ENCODE data around the gene HRAS. TPM values are rescaled to one million over a fixed set of nuclear protein-coding genes. Genes with fewer than 3 reads are reported as not detected.
A peak's percentile ranks its signal among the peaks of the same experiment; 100 is the strongest.

Gene HRAS
- total and polyA plus RNA-seq, 2 of the 13 experiments (the other 11 are each of a cell fraction or from before 2014, with no cell fraction given): 32.9 to 50.0 TPM

DNA sequence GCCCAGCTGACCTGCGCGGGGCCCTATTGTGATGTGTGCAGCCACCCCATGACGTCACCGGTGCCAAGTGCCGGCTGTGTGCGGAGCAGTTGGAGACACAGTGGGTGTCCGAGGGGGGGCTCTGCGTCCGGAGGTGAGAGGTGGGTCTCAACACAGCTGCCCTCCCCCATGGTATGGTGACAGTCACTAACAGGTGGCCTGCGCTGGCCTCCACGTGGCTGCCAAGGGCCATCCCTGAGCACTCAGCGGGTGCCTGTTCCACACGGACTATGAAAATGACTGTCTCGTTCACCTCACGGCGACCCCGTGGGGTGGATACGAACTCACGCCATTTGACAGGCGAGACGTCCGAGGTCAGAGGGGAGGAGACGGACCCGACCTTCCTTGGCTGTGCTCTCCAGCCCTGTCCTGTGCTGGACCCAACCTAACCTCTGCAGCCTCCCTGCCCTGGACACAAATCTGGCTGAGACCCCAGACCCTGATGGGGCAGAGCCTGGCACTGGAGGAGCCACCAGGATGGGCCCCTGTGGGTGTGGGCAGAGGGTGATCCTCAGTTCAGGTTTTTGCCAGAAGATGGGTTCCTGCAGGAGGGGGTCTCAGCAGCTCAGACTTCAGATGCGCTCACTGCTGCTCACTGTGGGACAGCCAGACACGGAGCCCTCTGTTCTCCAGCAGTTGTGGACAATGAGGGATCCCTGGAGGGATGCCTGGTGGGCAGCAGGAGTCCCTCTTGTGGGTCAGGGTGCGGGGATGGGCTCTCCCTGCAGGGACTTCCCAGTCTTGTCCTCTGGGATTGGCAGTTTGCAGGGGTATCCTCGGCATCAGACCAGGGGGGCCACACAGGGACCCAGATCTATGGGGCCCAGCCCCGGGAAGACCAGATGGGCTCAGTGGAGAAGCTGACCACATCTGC, 6.3 kb downstream of the HRAS start:
- Histone ChIP-seq H3K4me1 (ENCODE audit: insufficient read depth, low read length) (peaks cover 16% of the 10 kb centered on the region), H3K4me3 (replicated peaks in 1 of 3; ENCODE audit: insufficient read depth in 1 of 3, low read depth in 2 of 3, low read length in 3 of 3) (no peak overlapping the region), H3K27me3 (ENCODE audit: control insufficient read depth in 1 of 2, insufficient read depth in 2 of 2, low read length in 2 of 2) (0 out of 5 replicates have a peak, but pooled peaks cover 0 to 1% of the 10 kb centered on the region in 2 experiments), H3K4me2 (ENCODE audit: low read depth, low read length) (no peak overlapping the region), H3K79me2 (ENCODE audit: insufficient read depth, low read length) (no peaks in the 10 kb centered on the region), H3K9ac (ENCODE audit: insufficient read depth, low read depth, low read length) (no peak overlapping the region), H2AFZ (ENCODE audit: low read length) (no peak overlapping the region), H3K9me3 (ENCODE audit: low read length) (no peaks in the 10 kb centered on the region), H3K27ac (ENCODE audit: extremely low read length, insufficient read depth, low read length) (no peak overlapping the region), H4K20me1 (ENCODE audit: insufficient read depth, low read length) (no peaks in the 10 kb centered on the region; the same call in 1 of the 2 replicates), H3K36me3 (replicated peaks in 1 of 2; ENCODE audit: control insufficient read depth in 1 of 2, insufficient read depth in 2 of 2, low read length in 2 of 2) (peaks cover 10 to 19% of the 10 kb centered on the region in 2 experiments; a peak in 4 of 5 replicates)
- FAIRE-seq: no peak
- in situ Hi-C loops (cut with HindIII; ENCODE audit: extremely low pct_ligation_motif_present, low pct_unique_long_range_greater_than_20kb) (no loop called here), intact Hi-C loops (cut with micrococcal nuclease; ENCODE audit: unreplicated experiment) (no loop called here)
- peak; percentile 17 for ATAC-seq
- CTCF ChIA-PET (ENCODE audit: low intra/inter-chr PET ratio, low total read pairs): no interaction called here
- DNase-seq (ENCODE audit: low spot score): no peak
- 64% methylated on average over 5 of the region's 29 CpGs for WGBS (ENCODE audit: low lambda C conversion rate)
- POLR2A ChIA-PET: no interaction called here
- BruUV-seq (replicated peaks): no TSS peak
- TF ChIP-seq, protein P1, sequence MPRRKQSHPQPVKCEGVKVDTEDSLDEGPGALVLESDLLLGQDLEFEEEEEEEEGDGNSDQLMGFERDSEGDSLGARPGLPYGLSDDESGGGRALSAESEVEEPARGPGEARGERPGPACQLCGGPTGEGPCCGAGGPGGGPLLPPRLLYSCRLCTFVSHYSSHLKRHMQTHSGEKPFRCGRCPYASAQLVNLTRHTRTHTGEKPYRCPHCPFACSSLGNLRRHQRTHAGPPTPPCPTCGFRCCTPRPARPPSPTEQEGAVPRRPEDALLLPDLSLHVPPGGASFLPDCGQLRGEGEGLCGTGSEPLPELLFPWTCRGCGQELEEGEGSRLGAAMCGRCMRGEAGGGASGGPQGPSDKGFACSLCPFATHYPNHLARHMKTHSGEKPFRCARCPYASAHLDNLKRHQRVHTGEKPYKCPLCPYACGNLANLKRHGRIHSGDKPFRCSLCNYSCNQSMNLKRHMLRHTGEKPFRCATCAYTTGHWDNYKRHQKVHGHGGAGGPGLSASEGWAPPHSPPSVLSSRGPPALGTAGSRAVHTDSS (CRISPR knock-in tag; conservative IDR thresholded peaks at IDR 0.05): no peak
- TF ChIP-seq, protein P2, sequence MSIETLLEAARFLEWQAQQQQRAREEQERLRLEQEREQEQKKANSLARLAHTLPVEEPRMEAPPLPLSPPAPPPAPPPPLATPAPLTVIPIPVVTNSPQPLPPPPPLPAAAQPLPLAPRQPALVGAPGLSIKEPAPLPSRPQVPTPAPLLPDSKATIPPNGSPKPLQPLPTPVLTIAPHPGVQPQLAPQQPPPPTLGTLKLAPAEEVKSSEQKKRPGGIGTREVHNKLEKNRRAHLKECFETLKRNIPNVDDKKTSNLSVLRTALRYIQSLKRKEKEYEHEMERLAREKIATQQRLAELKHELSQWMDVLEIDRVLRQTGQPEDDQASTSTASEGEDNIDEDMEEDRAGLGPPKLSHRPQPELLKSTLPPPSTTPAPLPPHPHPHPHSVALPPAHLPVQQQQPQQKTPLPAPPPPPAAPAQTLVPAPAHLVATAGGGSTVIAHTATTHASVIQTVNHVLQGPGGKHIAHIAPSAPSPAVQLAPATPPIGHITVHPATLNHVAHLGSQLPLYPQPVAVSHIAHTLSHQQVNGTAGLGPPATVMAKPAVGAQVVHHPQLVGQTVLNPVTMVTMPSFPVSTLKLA (IDR thresholded peaks at IDR 0.05): peak; percentile 87
- TF ChIP-seq ZFP62 (CRISPR knock-in tag; IDR thresholded peaks at IDR 0.05) (no peak), BORCS8-MEF2B (CRISPR knock-in tag; IDR thresholded peaks at IDR 0.05) (no peak), ZNF280B (CRISPR knock-in tag; IDR thresholded peaks at IDR 0.05; ENCODE audit: borderline replicate concordance) (0 out of 2 replicates have a peak, but pooled peaks have one; percentile 14), ZNF570 (CRISPR knock-in tag; IDR thresholded peaks at IDR 0.05; ENCODE audit: borderline replicate concordance) (no peak), KDM2A (CRISPR knock-in tag; IDR thresholded peaks at IDR 0.05; ENCODE audit: borderline replicate concordance, low read depth) (peak; percentile 15; the same call in 1 of the 2 replicates), MTF1 (CRISPR knock-in tag; IDR thresholded peaks at IDR 0.05) (no peak), HNF4G (IDR thresholded peaks at IDR 0.05; ENCODE audit: borderline replicate concordance, low read depth, low read length) (no peak), HNF4G (CRISPR knock-in tag; IDR thresholded peaks at IDR 0.05; ENCODE audit: borderline replicate concordance, low read depth) (no peak), ZNF75D (CRISPR knock-in tag; IDR thresholded peaks at IDR 0.05; ENCODE audit: borderline replicate concordance) (no peak), ZNF556 (CRISPR knock-in tag; IDR thresholded peaks at IDR 0.05; ENCODE audit: borderline replicate concordance) (no peak), HMGA1 (CRISPR knock-in tag; conservative IDR thresholded peaks at IDR 0.05) (no peak)
- TF ChIP-seq, protein P3, sequence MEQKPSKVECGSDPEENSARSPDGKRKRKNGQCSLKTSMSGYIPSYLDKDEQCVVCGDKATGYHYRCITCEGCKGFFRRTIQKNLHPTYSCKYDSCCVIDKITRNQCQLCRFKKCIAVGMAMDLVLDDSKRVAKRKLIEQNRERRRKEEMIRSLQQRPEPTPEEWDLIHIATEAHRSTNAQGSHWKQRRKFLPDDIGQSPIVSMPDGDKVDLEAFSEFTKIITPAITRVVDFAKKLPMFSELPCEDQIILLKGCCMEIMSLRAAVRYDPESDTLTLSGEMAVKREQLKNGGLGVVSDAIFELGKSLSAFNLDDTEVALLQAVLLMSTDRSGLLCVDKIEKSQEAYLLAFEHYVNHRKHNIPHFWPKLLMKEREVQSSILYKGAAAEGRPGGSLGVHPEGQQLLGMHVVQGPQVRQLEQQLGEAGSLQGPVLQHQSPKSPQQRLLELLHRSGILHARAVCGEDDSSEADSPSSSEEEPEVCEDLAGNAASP (CRISPR knock-in tag; IDR thresholded peaks at IDR 0.05; ENCODE audit: borderline replicate concordance): no peak
- TF ChIP-seq, protein P4, sequence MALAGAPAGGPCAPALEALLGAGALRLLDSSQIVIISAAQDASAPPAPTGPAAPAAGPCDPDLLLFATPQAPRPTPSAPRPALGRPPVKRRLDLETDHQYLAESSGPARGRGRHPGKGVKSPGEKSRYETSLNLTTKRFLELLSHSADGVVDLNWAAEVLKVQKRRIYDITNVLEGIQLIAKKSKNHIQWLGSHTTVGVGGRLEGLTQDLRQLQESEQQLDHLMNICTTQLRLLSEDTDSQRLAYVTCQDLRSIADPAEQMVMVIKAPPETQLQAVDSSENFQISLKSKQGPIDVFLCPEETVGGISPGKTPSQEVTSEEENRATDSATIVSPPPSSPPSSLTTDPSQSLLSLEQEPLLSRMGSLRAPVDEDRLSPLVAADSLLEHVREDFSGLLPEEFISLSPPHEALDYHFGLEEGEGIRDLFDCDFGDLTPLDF (CRISPR knock-in tag; IDR thresholded peaks at IDR 0.05): no peak
